ENCODE measurements around the gene SLC25A13.

The SLC25A13 gene

DNA sequence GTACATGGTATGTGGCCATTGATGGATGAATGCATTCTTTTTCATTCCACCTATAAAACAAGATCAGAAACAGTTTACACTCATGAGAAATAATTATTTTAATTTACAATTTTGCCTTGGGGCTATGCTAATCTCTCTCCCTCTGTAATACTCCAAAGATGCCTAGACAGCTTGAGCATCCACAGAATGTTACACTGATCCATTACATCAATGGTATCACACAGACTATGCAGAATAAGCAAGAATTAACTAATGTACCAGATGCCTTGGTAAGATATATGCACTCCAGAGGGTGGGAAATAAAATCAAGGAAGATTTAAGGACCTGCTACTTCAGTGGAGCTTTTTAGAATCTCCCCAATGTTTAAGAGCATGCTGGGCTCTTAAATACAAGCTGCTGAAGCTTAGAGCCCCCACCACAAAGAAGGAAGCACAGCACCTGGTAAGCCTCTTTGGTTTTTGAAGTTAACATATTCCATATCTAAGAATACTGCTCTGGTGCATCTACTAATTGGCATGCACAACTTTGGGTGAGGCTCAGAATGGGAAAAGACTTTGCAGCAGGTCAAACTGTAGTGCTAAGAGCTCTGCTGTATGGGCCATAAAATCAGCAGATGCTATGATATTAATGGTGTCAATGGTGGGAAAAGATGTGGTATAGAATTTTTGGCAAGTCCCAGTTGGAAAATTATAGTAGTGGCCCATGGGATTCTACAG is 219.6 kb downstream of the SLC25A13 start:
- no peak for DNase-seq (ENCODE audit: low read depth, low spot score)

DNA sequence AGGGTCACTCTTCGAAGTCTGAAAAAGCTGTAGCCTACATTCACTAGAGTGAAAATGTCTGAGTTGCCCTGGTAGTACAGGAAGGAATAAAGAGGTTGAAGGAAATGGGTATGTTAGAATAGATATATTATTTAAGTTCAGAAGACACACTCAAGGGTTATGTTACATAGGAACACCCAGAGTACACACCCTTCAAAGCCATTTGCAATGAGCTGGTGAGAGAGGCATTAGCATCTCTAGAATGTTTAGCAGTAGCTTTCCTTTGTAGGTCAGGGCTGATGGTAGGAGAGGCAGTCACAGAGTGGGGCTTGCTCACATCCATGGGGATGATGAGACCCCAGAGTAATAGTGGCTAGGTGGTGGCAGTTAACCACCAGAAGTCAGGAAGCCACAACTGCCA is 221.2 kb downstream of the SLC25A13 start:
- no peak for DNase-seq (ENCODE audit: low read depth, low spot score)

DNA sequence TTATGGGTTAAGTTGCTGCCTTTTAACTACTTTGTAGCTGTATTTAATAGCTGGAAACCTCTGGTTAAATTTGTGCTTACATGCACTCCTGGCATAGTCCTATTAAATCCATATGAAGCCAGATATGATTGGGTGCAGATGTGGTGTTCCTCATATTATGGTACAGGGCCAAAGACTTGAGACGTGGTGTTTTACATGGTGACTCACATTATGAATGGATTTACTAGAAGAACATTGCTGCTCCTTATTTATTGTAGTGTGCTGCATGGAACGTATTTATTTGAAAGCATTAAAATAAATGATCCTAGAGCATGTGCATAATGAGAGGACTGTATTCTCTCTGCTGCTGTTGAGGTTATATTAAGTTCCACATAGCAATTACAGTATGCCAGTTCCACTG is 224.1 kb downstream of the SLC25A13 start:
- DNase-seq (ENCODE audit: low read depth, low spot score) = no peak

DNA sequence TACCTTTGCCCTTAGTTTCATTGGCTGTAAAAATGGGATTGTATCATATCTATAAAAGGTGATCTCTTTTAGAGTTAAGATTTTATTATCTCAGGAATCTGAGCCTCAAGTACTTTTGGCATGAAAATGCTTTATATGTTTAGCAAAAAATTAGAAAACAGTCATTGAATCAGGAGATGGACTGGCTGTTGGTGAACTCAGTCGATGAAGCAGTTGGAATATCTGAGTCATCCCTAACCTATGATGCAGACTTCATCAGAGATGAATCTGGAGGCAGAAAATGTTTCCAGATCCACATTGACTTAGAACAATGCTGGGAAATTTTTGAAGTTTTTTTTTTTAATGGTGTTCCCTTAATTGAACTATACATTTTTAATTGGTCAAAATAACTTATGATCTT is 228.5 kb downstream of the SLC25A13 start:
- DNase-seq (ENCODE audit: low read depth, low spot score) = no peak

DNA sequence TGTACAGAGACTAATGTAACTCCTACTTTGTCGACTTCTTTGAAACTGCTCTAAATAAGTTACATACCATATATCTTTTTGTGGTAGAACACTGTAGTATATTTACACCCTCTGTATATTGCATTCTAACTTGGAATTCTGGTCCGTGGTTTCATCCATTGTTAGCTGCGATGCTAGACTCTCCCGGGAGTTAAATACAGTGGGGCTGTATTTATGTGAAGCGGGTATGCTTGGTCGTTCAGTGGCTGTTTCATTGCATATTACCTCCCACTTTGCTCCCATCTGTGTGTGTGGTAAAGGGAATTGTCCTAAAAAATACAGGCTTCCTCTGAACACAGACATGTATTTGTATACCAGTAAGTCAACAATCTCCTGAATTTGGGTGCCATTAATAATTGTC is 231.1 kb downstream of the SLC25A13 start:
- DNase-seq (ENCODE audit: low read depth, low spot score) = no peak

DNA sequence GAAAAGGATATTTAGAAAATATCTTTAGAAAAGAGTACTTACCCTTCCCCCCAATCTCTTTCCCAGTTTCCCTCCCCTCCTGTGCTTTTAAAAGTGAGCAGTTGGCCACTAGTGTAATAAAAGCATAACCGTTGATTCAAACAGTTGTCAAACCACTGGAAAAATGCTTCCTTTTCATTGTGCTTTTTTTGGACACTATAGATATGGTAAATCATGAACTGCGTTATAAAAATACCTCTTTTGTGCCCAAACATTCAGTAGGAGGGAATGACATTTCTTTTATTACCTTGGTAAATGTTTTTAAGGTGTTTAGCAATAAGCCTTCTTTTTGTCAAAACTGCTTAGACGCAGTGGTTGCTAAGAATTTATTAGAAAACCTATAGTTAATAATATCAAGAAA is 232.4 kb downstream of the SLC25A13 start:
- no peak for DNase-seq (ENCODE audit: low read depth, low spot score)

DNA sequence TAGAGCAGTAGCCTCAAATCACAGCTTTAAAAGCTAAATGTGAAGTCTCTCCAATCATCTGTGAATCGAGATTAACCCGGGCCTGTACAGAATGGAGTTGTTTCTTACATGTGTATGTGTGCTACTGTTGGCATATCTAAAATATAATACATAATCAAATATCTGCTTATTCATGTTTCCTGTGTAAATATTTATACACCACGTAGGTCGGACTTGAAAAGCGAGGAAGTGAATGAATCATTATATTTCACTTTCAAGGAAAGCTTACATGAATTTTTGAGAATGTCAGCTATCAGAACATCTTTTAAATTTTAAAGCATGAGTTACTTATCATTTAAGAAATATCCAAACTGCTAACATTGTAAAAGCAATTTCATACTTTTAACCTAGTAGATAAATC is 233.3 kb downstream of the SLC25A13 start:
- DNase-seq (ENCODE audit: low read depth, low spot score) = no peak

DNA sequence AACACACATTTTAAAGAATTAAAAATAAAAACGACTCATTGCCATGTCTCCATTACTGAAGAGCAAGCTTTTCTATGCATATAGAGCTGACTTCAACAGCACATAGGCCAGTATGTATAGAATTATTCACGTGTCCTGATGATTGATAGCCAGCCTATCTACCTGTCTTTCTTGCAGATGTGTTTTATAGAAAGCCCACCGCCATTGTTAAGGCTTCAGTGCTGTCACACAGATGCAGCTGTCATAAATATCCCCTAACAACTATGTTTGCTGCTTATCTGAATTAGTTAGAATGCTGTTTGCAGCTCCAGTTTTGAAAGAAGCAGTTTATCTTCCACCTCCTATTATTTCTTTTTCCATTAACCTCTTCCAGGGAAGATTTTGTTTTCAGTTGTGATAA is 235.9 kb downstream of the SLC25A13 start:
- DNase-seq (ENCODE audit: low read depth, low spot score) = no peak

DNA sequence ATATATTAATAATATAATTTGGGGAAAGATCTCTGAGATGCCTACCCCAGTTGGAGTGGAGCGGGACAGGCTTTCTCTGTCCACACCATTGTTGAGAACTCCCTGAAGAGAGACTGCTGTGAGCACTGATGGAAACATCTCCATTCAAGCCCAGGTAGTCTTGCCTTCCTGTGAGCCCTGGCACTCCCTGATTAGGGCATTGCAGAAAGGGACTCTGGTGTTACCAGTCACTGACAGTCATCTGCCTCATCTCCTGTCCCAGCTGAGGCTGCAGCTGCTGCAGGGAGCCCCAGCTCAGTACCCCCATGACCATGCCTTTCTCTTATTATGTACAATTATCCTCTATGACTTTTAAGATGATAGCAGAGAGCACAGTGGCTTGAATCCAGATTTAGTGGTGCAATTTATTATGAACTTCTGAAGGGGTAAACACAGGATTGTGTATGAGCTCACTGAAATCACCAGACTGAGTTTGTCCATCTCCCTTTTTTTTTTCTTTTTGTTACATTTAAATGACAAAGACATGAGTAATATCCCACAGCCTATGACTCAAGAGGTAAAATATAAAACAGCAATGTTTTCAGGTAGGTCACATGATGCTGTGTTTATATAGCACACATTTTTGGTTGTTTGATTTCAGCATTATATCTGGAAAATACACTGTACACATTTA is 236.9 kb downstream of the SLC25A13 start:
- no peak for DNase-seq (ENCODE audit: low read depth, low spot score)

DNA sequence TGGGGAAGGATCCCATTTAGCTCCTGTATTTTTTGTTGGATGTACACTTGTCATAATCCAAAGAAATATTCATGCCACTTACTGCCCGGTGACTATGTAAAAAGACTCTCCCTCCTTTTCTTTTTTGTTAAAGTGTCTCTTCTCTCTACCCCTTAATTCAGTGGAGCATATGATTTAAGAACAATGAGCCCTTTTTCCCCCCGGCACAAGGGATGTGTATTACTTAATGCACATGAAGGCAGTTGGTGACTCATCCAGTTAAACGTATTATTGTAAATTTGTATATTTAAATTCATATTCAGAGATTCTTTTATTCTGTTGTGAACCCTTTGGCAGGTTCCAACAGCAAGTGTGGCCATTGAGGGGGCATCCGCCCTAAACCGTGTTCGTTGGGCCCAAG is 241.9 kb downstream of the SLC25A13 start:
- DNase-seq (ENCODE audit: low read depth, low spot score) = no peak

DNA sequence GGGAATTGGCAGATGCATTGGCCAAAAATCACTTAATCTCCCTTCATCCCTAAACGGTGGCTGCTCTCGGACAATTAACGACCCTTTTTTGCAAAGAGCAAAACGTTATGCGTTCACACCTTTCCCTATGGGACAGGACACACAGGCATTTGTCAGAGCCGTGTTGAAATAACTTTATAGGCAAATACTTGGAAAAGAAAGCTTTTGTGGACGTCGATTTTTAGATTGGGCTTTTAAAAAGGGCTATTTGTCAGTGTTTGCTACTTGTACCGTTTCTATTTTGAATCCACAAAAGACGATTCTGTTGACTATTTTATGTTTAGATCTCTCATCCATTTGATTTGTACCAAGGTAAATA is 245.6 kb downstream of the SLC25A13 start:
- no peak for DNase-seq (ENCODE audit: low read depth, low spot score)

DNA sequence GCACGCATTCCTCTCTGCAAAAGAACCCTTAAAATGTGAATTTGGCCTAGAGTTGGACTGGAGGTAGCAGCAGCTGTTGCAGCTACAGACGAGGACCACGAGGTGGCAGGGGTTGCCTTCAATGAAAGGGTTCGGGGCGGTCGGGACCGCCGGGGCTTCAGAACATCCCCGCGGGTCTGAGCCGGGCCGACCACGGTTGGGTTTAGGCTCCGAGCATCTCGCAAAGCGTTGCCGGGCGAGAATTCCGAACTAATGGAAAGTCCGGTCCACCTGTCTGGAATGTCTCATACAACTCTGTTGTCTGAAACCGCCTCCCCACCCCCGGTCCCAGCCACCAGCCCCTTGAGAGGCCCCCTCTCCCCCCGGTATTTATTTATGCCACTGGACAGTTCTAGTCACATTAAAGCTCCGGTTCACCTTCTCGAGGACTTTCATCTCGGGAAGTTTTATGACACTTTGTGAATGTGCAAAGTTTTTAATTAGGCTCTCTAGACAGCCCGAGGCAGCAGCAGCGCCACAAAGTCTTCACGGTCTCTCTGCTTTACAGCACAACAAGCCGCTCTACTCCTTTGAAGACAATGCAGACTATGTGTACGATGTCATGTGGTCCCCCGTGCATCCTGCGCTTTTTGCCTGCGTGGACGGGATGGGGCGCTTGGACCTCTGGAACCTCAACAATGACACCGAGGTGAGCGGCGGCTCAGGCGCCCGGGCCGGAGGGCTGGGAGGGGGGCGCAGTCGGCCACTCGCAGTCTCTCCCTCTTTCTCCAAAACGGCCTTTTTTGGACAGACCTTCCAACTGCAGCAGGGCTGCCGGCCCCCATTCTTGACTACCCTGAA is 246.2 kb downstream of the SLC25A13 start:
- DNase-seq (ENCODE audit: low read depth, low spot score) = peak; percentile 20

DNA sequence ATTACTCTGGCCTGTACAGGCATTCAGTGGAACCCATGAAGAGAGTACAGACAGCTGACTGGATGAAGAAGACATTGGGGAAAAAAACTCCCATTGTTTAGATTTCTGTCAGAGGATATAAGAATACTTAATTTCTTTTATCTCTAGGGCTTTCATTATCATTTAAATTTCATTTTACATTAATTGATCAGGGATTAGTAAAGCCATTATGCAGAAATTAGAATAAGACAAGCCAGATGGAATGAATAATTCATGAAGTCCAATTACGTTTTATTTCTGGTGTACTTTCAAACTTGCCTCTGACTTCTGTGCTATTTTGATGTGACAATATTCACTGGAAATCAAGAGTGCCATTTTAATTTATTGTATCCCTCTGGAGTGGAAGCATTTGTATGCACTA is 247.0 kb downstream of the SLC25A13 start:
- DNase-seq (ENCODE audit: low read depth, low spot score) = no peak

Data from smooth muscle cell of the brain vasculature (primary cell).